Hepatocyte (in vitro differentiated cells): Measurements from ENCODE around the gene EML6. TPM values are rescaled to one million over a fixed set of nuclear protein-coding genes. Genes with fewer than 3 reads are reported as not detected.

ENCODE experiments used
- DNase-seq: peaks from one replicate; pipeline ENCODE4 v3.0.0-alpha.2; 2016; ENCODE audit warnings: low spot score
- H2AFZ ChIP-seq: fragments of 200-600 bp; sonication (generic); 2 replicates; pipeline ENCODE4 v1.6.0; 2016; ENCODE audit warnings: antibody characterized with exemption, mild to moderate bottlenecking
- H3K27ac ChIP-seq: fragments of 200-600 bp; sonication (generic); 2 replicates; pipeline ENCODE4 v1.5.1; 2016; ENCODE audit warnings: mild to moderate bottlenecking
- H3K27me3 ChIP-seq: fragments of 200-600 bp; sonication (generic); 2 replicates; pipeline ENCODE4 v1.6.1; 2016
- H3K36me3 ChIP-seq: fragments of 200-600 bp; sonication (generic); replicated peaks from 2 replicates; pipeline ENCODE4 v1.5.1; 2016; ENCODE audit warnings: low read depth; ENCODE audit not compliant: insufficient read depth
- H3K4me1 ChIP-seq: fragments of 200-600 bp; sonication (generic); 2 replicates; pipeline ENCODE4 v1.5.1; 2016; ENCODE audit warnings: mild to moderate bottlenecking, moderate library complexity; ENCODE audit not compliant: insufficient read depth
- H3K4me2 ChIP-seq: fragments of 200-600 bp; sonication (generic); 2 replicates; pipeline ENCODE4 v1.6.0; 2016
- H3K4me3 ChIP-seq: fragments of 200-600 bp; sonication (generic); 2 replicates; pipeline ENCODE4 v1.5.1; 2016; ENCODE audit warnings: mild to moderate bottlenecking
- H3K79me2 ChIP-seq: fragments of 200-600 bp; sonication (generic); 2 replicates; pipeline ENCODE4 v1.6.0; 2017; ENCODE audit warnings: mild to moderate bottlenecking
- H3K9me2 ChIP-seq: fragments of 200-600 bp; sonication (generic); replicated peaks from 2 replicates; pipeline ENCODE4 v1.6.0; 2017; ENCODE audit warnings: mild to moderate bottlenecking; ENCODE audit not compliant: insufficient read depth
- H3K9me3 ChIP-seq: fragments of 200-600 bp; sonication (generic); 2 replicates; pipeline ENCODE4 v1.5.1; 2016; ENCODE audit warnings: low read depth, mild to moderate bottlenecking
- H4K20me1 ChIP-seq: fragments of 200-600 bp; sonication (generic); 2 replicates; pipeline ENCODE4 v1.6.0; 2016; ENCODE audit warnings: mild to moderate bottlenecking; ENCODE audit not compliant: insufficient read depth, poor library complexity, severe bottlenecking
- CTCF ChIP-seq: fragments of 200-600 bp; sonication (generic); IDR thresholded peaks from 2 replicates; pipeline ENCODE4 v1.5.1; 2016; ENCODE audit warnings: antibody characterized with exemption, mild to moderate bottlenecking; ENCODE audit not compliant: poor library complexity
- EZH2 ChIP-seq: fragments of 200-600 bp; sonication (generic); IDR thresholded peaks from 2 replicates; pipeline ENCODE4 v1.6.1; 2016; ENCODE audit warnings: antibody characterized with exemption, mild to moderate bottlenecking, borderline replicate concordance
- EZH2phosphoT487 ChIP-seq: fragments of 200-600 bp; sonication (generic); IDR thresholded peaks from one replicate; pipeline ENCODE4 v1.6.1; 2018; ENCODE audit warnings: antibody characterized with exemption, mild to moderate bottlenecking, low read depth, moderate library complexity; ENCODE audit not compliant: unreplicated experiment, severe bottlenecking
- WGBS: methylation state at CpG from one replicate; pipeline ENCODE4 v1.1.6; 2016; ENCODE audit warnings: low lambda C conversion rate; ENCODE audit errors: missing lambda C conversion rate; 5-methylcytosine and 5-hydroxymethylcytosine counted together
- polyA plus RNA-seq: library from polyadenylated mRNA; unstranded; fragments of >200 nt; fragmentation: Nextera tagmentation; extraction: Ambion mirVana; gene quantifications from 2 replicates; pipeline ENCODE4 v1.2.1, GENCODE V29; 2016
- total RNA-seq: library from RNA; depleted of rRNA; stranded (reverse); fragments of >200 nt; gene quantifications from 2 replicates; pipeline ENCODE4 v1.2.3, GENCODE V29; 2014

EML6 gene
- total and polyA plus RNA-seq, 2 experiments from 2014 or later = 1.9 to 4.0 TPM

GRCh38 chr2:54939446-54940118, 216.1 kb downstream of the EML6 start:
- no peak overlapping the region for H3K4me3 ChIP-seq
- H2AFZ ChIP-seq = no peak overlapping the region
- no peaks in the 10 kb centered on the region for H3K9me3 ChIP-seq
- WGBS = 95% methylated on average over 7 of the region's 7 CpGs
- H3K36me3 ChIP-seq = no peaks in the 10 kb centered on the region
- no peak overlapping the region for H3K4me2 ChIP-seq
- no peaks in the 10 kb centered on the region for H3K79me2 ChIP-seq
- H3K27ac ChIP-seq = no peak overlapping the region
- no peak for DNase-seq
- TF ChIP-seq CTCF = no peak
- no peak for TF ChIP-seq EZH2
- TF ChIP-seq EZH2phosphoT487 = no peak
- no peaks in the 10 kb centered on the region for H3K27me3 ChIP-seq
- H3K4me1 ChIP-seq = no peaks in the 10 kb centered on the region
- no peaks in the 10 kb centered on the region for H3K9me2 ChIP-seq
- H4K20me1 ChIP-seq = no peaks in the 10 kb centered on the region

GRCh38 chr2:54940723-54941122, 217.3 kb downstream of the EML6 start:
- H3K4me2 ChIP-seq = no peak overlapping the region
- no peaks in the 10 kb centered on the region for H3K9me2 ChIP-seq
- no peak for TF ChIP-seq EZH2
- TF ChIP-seq CTCF = no peak
- TF ChIP-seq EZH2phosphoT487 = no peak
- no peaks in the 10 kb centered on the region for H3K9me3 ChIP-seq
- no peak overlapping the region for H3K4me3 ChIP-seq
- no peaks in the 10 kb centered on the region for H3K36me3 ChIP-seq
- no peaks in the 10 kb centered on the region for H3K4me1 ChIP-seq
- H3K79me2 ChIP-seq = no peaks in the 10 kb centered on the region
- H3K27me3 ChIP-seq = no peaks in the 10 kb centered on the region
- 45% methylated on average over 3 of the region's 3 CpGs for WGBS
- no peak overlapping the region for H3K27ac ChIP-seq
- H2AFZ ChIP-seq = no peak overlapping the region
- no peak for DNase-seq
- H4K20me1 ChIP-seq = no peaks in the 10 kb centered on the region

- no peak for DNase-seq
These were observed 218.0 kb downstream of the EML6 start for GRCh38 chr2:54941248-54941984.

More at GRCh38 chr2:54941248-54941984, 218.0 kb downstream of the EML6 start:
- Histone ChIP-seq H3K4me2 (no peak overlapping the region), H4K20me1 (no peaks in the 10 kb centered on the region), H3K27me3 (no peaks in the 10 kb centered on the region), H3K4me1 (no peaks in the 10 kb centered on the region), H3K79me2 (no peaks in the 10 kb centered on the region), H3K27ac (no peak overlapping the region), H3K9me3 (no peaks in the 10 kb centered on the region), H3K4me3 (no peak overlapping the region), H2AFZ (no peak overlapping the region), H3K36me3 (no peaks in the 10 kb centered on the region), H3K9me2 (no peaks in the 10 kb centered on the region)
- WGBS = 92% methylated on average over 15 of the region's 15 CpGs
- TF ChIP-seq CTCF (no peak), EZH2 (no peak), EZH2phosphoT487 (no peak)
